ENCODE results near the gene FBRSL1.

DNA sequence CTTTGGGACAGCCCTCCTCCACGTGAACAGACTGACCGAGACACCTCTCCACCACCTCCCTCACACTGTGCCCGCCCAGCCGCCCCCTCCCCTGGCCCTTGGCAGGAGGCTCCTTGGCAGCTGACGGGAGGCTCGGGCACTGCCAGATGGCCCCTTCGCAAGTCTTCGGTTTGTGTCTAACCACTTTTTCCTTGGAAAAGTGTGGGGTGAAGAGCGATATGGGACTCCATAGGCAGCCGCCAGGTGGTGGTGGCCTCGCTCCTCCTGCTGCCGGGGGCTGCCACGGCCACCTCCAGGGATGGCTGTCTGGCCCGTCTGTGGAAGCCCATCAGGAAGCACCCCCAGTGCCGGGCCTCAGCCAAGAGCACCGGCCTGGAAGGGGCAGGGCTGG, 61.7 kb downstream of the FBRSL1 start:
- TF ChIP-seq, protein P1, sequence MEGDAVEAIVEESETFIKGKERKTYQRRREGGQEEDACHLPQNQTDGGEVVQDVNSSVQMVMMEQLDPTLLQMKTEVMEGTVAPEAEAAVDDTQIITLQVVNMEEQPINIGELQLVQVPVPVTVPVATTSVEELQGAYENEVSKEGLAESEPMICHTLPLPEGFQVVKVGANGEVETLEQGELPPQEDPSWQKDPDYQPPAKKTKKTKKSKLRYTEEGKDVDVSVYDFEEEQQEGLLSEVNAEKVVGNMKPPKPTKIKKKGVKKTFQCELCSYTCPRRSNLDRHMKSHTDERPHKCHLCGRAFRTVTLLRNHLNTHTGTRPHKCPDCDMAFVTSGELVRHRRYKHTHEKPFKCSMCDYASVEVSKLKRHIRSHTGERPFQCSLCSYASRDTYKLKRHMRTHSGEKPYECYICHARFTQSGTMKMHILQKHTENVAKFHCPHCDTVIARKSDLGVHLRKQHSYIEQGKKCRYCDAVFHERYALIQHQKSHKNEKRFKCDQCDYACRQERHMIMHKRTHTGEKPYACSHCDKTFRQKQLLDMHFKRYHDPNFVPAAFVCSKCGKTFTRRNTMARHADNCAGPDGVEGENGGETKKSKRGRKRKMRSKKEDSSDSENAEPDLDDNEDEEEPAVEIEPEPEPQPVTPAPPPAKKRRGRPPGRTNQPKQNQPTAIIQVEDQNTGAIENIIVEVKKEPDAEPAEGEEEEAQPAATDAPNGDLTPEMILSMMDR (IDR thresholded peaks at IDR 0.05; ENCODE audit: control extremely low read depth in 1 of 3, insufficient read depth in 1 of 3, low read depth in 1 of 3, low read length in 3 of 3), result no peak
- TF ChIP-seq SIN3A (conservative IDR thresholded peaks at IDR 0.05 in 1 of 2, IDR thresholded peaks at IDR 0.05 in 1 of 2; ENCODE audit: low read depth in 1 of 2, low read length in 2 of 2) (no peak), POLR2AphosphoS5 (IDR thresholded peaks at IDR 0.05; ENCODE audit: low read depth, low read length) (no peak), POLR2A (IDR thresholded peaks at IDR 0.05; ENCODE audit: control extremely low read depth in 1 of 2, low read depth in 2 of 2, low read length in 2 of 2) (no peak), HDAC6 (IDR thresholded peaks at IDR 0.05; ENCODE audit: low read depth, low read length) (no peak), RAD21 (IDR thresholded peaks at IDR 0.05 in 1 of 2, conservative IDR thresholded peaks at IDR 0.05 in 1 of 2; ENCODE audit: low read depth in 2 of 2, low read length in 2 of 2) (no peak), TAF1 (IDR thresholded peaks at IDR 0.05; ENCODE audit: low read depth, low read length) (no peak), BRCA1 (IDR thresholded peaks at IDR 0.05; ENCODE audit: low read depth, low read length) (no peak)
